ENCODE data around the gene ERVFRD-1.
A peak's percentile ranks its signal among the peaks of the same experiment; 100 is the strongest.

Gene ERVFRD-1

GRCh38 chr6:11110921-11111768, at the start of gene ERVFRD-1:
ERVFRD-1 (minus strand) TSS chr6:11111725; CDS start chr6:11105310, 6,415 bp downstream.
- Histone ChIP-seq H3K79me2 (ENCODE audit: control insufficient read depth, insufficient read depth, low read length, unreplicated experiment) (peaks cover 58% of the 10 kb centered on the region), H3K36me3 (ENCODE audit: insufficient read depth, low read length) (peaks cover 3% of the 10 kb centered on the region; the same call in 1 of the 2 replicates), H3K4me1 (ENCODE audit: control insufficient read depth, insufficient read depth, low read length, unreplicated experiment) (peaks cover 3% of the 10 kb centered on the region), H3K27ac (ENCODE audit: low read depth, low read length) (no peak within 1 kb of the TSS), H3K4me3 (ENCODE audit: low read depth, low read length) (no peak within 1 kb of the TSS), H3K27me3 (ENCODE audit: insufficient read depth, low read length) (no peaks in the 10 kb centered on the region), H2AFZ (ENCODE audit: low read length, unreplicated experiment) (no peak within 1 kb of the TSS)

- no peaks in the 10 kb centered on the region for H3K36me3 ChIP-seq (ENCODE audit: insufficient read depth, low read length)
- no peaks in the 10 kb centered on the region for H3K27me3 ChIP-seq (ENCODE audit: insufficient read depth, low read length)
- H3K79me2 ChIP-seq (ENCODE audit: control insufficient read depth, insufficient read depth, low read length, unreplicated experiment), result no peaks in the 10 kb centered on the region
- H3K4me3 ChIP-seq (ENCODE audit: low read depth, low read length), result no peak overlapping the region
- no peak overlapping the region for H3K27ac ChIP-seq (ENCODE audit: low read depth, low read length)
- peaks cover 10% of the 10 kb centered on the region for H3K4me1 ChIP-seq (ENCODE audit: control insufficient read depth, insufficient read depth, low read length, unreplicated experiment)
- no peak overlapping the region for H2AFZ ChIP-seq (ENCODE audit: low read length, unreplicated experiment)
Measured at GRCh38 chr6:11160199-11160598, 48.7 kb upstream of the ERVFRD-1 start.

GRCh38 chr6:11155589-11155988, 44.1 kb upstream of the ERVFRD-1 start:
- no peak overlapping the region for H3K4me3 ChIP-seq (ENCODE audit: low read depth, low read length)
- no peaks in the 10 kb centered on the region for H3K79me2 ChIP-seq (ENCODE audit: control insufficient read depth, insufficient read depth, low read length, unreplicated experiment)
- peaks cover 3% of the 10 kb centered on the region for H3K4me1 ChIP-seq (ENCODE audit: control insufficient read depth, insufficient read depth, low read length, unreplicated experiment)
- H3K27ac ChIP-seq (ENCODE audit: low read depth, low read length), result no peak overlapping the region
- H2AFZ ChIP-seq (ENCODE audit: low read length, unreplicated experiment), result no peak overlapping the region
- no peaks in the 10 kb centered on the region for H3K36me3 ChIP-seq (ENCODE audit: insufficient read depth, low read length)
- no peaks in the 10 kb centered on the region for H3K27me3 ChIP-seq (ENCODE audit: insufficient read depth, low read length)

- Histone ChIP-seq H3K4me3 (ENCODE audit: low read depth, low read length) (no peak overlapping the region), H3K27ac (ENCODE audit: low read depth, low read length) (no peak overlapping the region), H3K27me3 (ENCODE audit: insufficient read depth, low read length) (no peaks in the 10 kb centered on the region), H3K4me1 (ENCODE audit: control insufficient read depth, insufficient read depth, low read length, unreplicated experiment) (no peaks in the 10 kb centered on the region), H2AFZ (ENCODE audit: low read length, unreplicated experiment) (no peak overlapping the region), H3K36me3 (ENCODE audit: insufficient read depth, low read length) (no peaks in the 10 kb centered on the region), H3K79me2 (ENCODE audit: control insufficient read depth, insufficient read depth, low read length, unreplicated experiment) (no peaks in the 10 kb centered on the region)
Measured at GRCh38 chr6:11153447-11153846, 41.9 kb upstream of the ERVFRD-1 start.

- no peaks in the 10 kb centered on the region for H3K4me1 ChIP-seq (ENCODE audit: control insufficient read depth, insufficient read depth, low read length, unreplicated experiment)
- H3K27me3 ChIP-seq (ENCODE audit: insufficient read depth, low read length), result no peaks in the 10 kb centered on the region
- no peak overlapping the region for H3K4me3 ChIP-seq (ENCODE audit: low read depth, low read length)
Measured at GRCh38 chr6:11152581-11152980, 41.1 kb upstream of the ERVFRD-1 start.

GRCh38 chr6:11151488-11151887, 40.0 kb upstream of the ERVFRD-1 start:
- H3K4me3 ChIP-seq (ENCODE audit: low read depth, low read length), result no peak overlapping the region
- no peak overlapping the region for H3K27ac ChIP-seq (ENCODE audit: low read depth, low read length)
- H3K79me2 ChIP-seq (ENCODE audit: control insufficient read depth, insufficient read depth, low read length, unreplicated experiment), result no peaks in the 10 kb centered on the region

More at GRCh38 chr6:11152581-11152980, 41.1 kb upstream of the ERVFRD-1 start:
- Histone ChIP-seq H3K27ac (ENCODE audit: low read depth, low read length) (no peak overlapping the region), H3K36me3 (ENCODE audit: insufficient read depth, low read length) (no peaks in the 10 kb centered on the region), H2AFZ (ENCODE audit: low read length, unreplicated experiment) (no peak overlapping the region), H3K79me2 (ENCODE audit: control insufficient read depth, insufficient read depth, low read length, unreplicated experiment) (no peaks in the 10 kb centered on the region)

GRCh38 chr6:11149551-11149950, 38.0 kb upstream of the ERVFRD-1 start:
- no peaks in the 10 kb centered on the region for H3K27me3 ChIP-seq (ENCODE audit: insufficient read depth, low read length)
- H3K79me2 ChIP-seq (ENCODE audit: control insufficient read depth, insufficient read depth, low read length, unreplicated experiment), result no peaks in the 10 kb centered on the region
- no peak overlapping the region for H2AFZ ChIP-seq (ENCODE audit: low read length, unreplicated experiment)
- H3K4me3 ChIP-seq (ENCODE audit: low read depth, low read length), result no peak overlapping the region
- no peak overlapping the region for H3K27ac ChIP-seq (ENCODE audit: low read depth, low read length)
- no peaks in the 10 kb centered on the region for H3K36me3 ChIP-seq (ENCODE audit: insufficient read depth, low read length)
- no peaks in the 10 kb centered on the region for H3K4me1 ChIP-seq (ENCODE audit: control insufficient read depth, insufficient read depth, low read length, unreplicated experiment)

More at GRCh38 chr6:11151488-11151887, 40.0 kb upstream of the ERVFRD-1 start:
- Histone ChIP-seq H3K27me3 (ENCODE audit: insufficient read depth, low read length) (no peaks in the 10 kb centered on the region), H3K4me1 (ENCODE audit: control insufficient read depth, insufficient read depth, low read length, unreplicated experiment) (no peaks in the 10 kb centered on the region), H3K36me3 (ENCODE audit: insufficient read depth, low read length) (no peaks in the 10 kb centered on the region), H2AFZ (ENCODE audit: low read length, unreplicated experiment) (no peak overlapping the region)

- no peaks in the 10 kb centered on the region for H3K27me3 ChIP-seq (ENCODE audit: insufficient read depth, low read length)
- H3K4me1 ChIP-seq (ENCODE audit: control insufficient read depth, insufficient read depth, low read length, unreplicated experiment), result peaks cover 16% of the 10 kb centered on the region
- H3K36me3 ChIP-seq (ENCODE audit: insufficient read depth, low read length), result no peaks in the 10 kb centered on the region
- no peak overlapping the region for H3K27ac ChIP-seq (ENCODE audit: low read depth, low read length)
- no peaks in the 10 kb centered on the region for H3K79me2 ChIP-seq (ENCODE audit: control insufficient read depth, insufficient read depth, low read length, unreplicated experiment)
- no peak overlapping the region for H2AFZ ChIP-seq (ENCODE audit: low read length, unreplicated experiment)
- H3K4me3 ChIP-seq (ENCODE audit: low read depth, low read length), result no peak overlapping the region
Measured at GRCh38 chr6:11146117-11146826, 34.7 kb upstream of the ERVFRD-1 start.

GRCh38 chr6:11144393-11144851, 32.9 kb upstream of the ERVFRD-1 start:
- H3K27me3 ChIP-seq (ENCODE audit: insufficient read depth, low read length), result no peaks in the 10 kb centered on the region
- H3K27ac ChIP-seq (ENCODE audit: low read depth, low read length), result peak overlapping the region; percentile 74; the same call in 1 of the 2 replicates
- no peaks in the 10 kb centered on the region for H3K36me3 ChIP-seq (ENCODE audit: insufficient read depth, low read length)
- peaks cover 26% of the 10 kb centered on the region for H3K4me1 ChIP-seq (ENCODE audit: control insufficient read depth, insufficient read depth, low read length, unreplicated experiment)
- no peak overlapping the region for H3K4me3 ChIP-seq (ENCODE audit: low read depth, low read length)
- no peak overlapping the region for H2AFZ ChIP-seq (ENCODE audit: low read length, unreplicated experiment)
- no peaks in the 10 kb centered on the region for H3K79me2 ChIP-seq (ENCODE audit: control insufficient read depth, insufficient read depth, low read length, unreplicated experiment)

GRCh38 chr6:11143394-11144371, 32.2 kb upstream of the ERVFRD-1 start:
- H3K4me3 ChIP-seq (ENCODE audit: low read depth, low read length), result peak overlapping the region; percentile 39; the same call in 1 of the 2 replicates
- no peaks in the 10 kb centered on the region for H3K79me2 ChIP-seq (ENCODE audit: control insufficient read depth, insufficient read depth, low read length, unreplicated experiment)
- peak overlapping the region; percentile 74 for H3K27ac ChIP-seq (ENCODE audit: low read depth, low read length)
- peak overlapping the region; percentile 64 for H2AFZ ChIP-seq (ENCODE audit: low read length, unreplicated experiment)
- no peaks in the 10 kb centered on the region for H3K27me3 ChIP-seq (ENCODE audit: insufficient read depth, low read length)
- H3K4me1 ChIP-seq (ENCODE audit: control insufficient read depth, insufficient read depth, low read length, unreplicated experiment), result peaks cover 33% of the 10 kb centered on the region
- no peaks in the 10 kb centered on the region for H3K36me3 ChIP-seq (ENCODE audit: insufficient read depth, low read length)
